Subcutaneous abdominal adipose tissue (tissue), 5 donors: Measurements from ENCODE around the gene ADARB2.
"Not testable (repeated sequence)": the region's sequence is repeated elsewhere in the genome, so short reads cannot be mapped to it uniquely, and the experiment has no call there.

Experiments used
- H3K27ac ChIP-seq: one replicate; pipeline ENCODE4 v1.7.0; 2013; ENCODE audit warnings: low read depth, mild to moderate bottlenecking, inconsistent platforms, low read length, moderate library complexity
- H3K27me3 ChIP-seq, 5 donors: one replicate each; pipeline ENCODE4 v1.7.0; 2013; ENCODE audit warnings: low read length in 5 of 5, inconsistent platforms in 1 of 5; ENCODE audit not compliant: control insufficient read depth in 5 of 5, insufficient read depth in 4 of 5
- H3K36me3 ChIP-seq, 5 donors: one replicate each; pipeline ENCODE4 v1.7.0; 2013; ENCODE audit warnings: low read length in 5 of 5; ENCODE audit not compliant: control insufficient read depth in 5 of 5, insufficient read depth in 5 of 5
- H3K4me1 ChIP-seq, 5 donors: one replicate each; pipeline ENCODE4 v1.7.0; 2013; ENCODE audit warnings: low read length in 5 of 5, mild to moderate bottlenecking in 3 of 5, moderate library complexity in 1 of 5; ENCODE audit not compliant: control insufficient read depth in 5 of 5, insufficient read depth in 5 of 5
- H3K4me3 ChIP-seq, 5 donors: one replicate each; pipeline ENCODE4 v1.7.0; 2013; ENCODE audit warnings: low read length in 5 of 5, low read depth in 1 of 5
- H3K9ac ChIP-seq, 5 donors: one replicate each; pipeline ENCODE4 v1.7.0; 2013; ENCODE audit warnings: low read length in 5 of 5, mild to moderate bottlenecking in 4 of 5, moderate library complexity in 3 of 5
- H3K9me3 ChIP-seq, 5 donors: one replicate each; pipeline ENCODE4 v1.7.0; 2013; ENCODE audit warnings: low read length in 5 of 5; ENCODE audit not compliant: control insufficient read depth in 5 of 5
- donor health status: healthy.
- donor health status: healthy.
- donor health status: healthy.
- donor health status: healthy.
- donor health status: healthy.

Gene ADARB2

GRCh38 chr10:1737222-1738061 is at the start of gene ADARB2:
TSS of gene ADARB2 (minus strand) at chr10:1737525.
- peak within 1 kb of the TSS in 4 of 5 donors; percentile 17 to 42 (median 34) for H3K4me3 ChIP-seq
- no peaks in the 10 kb centered on the region for H3K9me3 ChIP-seq
- H3K9ac ChIP-seq, result no peak within 1 kb of the TSS
- peaks cover 35 to 60% (median 48%) of the 10 kb centered on the region in 5 donors for H3K27me3 ChIP-seq
- H3K36me3 ChIP-seq, result no peaks in the 10 kb centered on the region
- no peak within 1 kb of the TSS for H3K27ac ChIP-seq
- peaks cover 0 to 15% (median 10%) of the 10 kb centered on the region in 5 donors for H3K4me1 ChIP-seq

- Histone ChIP-seq H3K27me3 (peaks cover 0 to 7% (median 2%) of the 10 kb centered on the region in 5 donors), H3K4me3 (no peak overlapping the region), H3K27ac (no peak overlapping the region), H3K36me3 (no peaks in the 10 kb centered on the region), H3K9ac (no peak overlapping the region), H3K9me3 (peaks cover 0 to 3% (median 0%) of the 10 kb centered on the region in 5 donors), H3K4me1 (no peaks in the 10 kb centered on the region)
Measured at GRCh38 chr10:1785835-1786234, 48.5 kb upstream of the ADARB2 start.

- H3K4me1 ChIP-seq, result no peaks in the 10 kb centered on the region
- H3K36me3 ChIP-seq, result no peaks in the 10 kb centered on the region
- peaks cover 0 to 3% (median 0%) of the 10 kb centered on the region in 5 donors for H3K9me3 ChIP-seq
- H3K27me3 ChIP-seq, result peaks cover 0 to 7% (median 2%) of the 10 kb centered on the region in 5 donors
- H3K4me3 ChIP-seq, result no peak overlapping the region
- H3K27ac ChIP-seq, result no peak overlapping the region
- no peak overlapping the region for H3K9ac ChIP-seq
Measured at GRCh38 chr10:1782841-1783240, 45.5 kb upstream of the ADARB2 start.

GRCh38 chr10:1779796-1780195 is 42.5 kb upstream of the ADARB2 start:
- no peak overlapping the region for H3K9ac ChIP-seq
- no peak overlapping the region for H3K27ac ChIP-seq
- no peak overlapping the region for H3K4me3 ChIP-seq
- no peaks in the 10 kb centered on the region for H3K9me3 ChIP-seq
- no peaks in the 10 kb centered on the region for H3K36me3 ChIP-seq
- H3K4me1 ChIP-seq, result no peaks in the 10 kb centered on the region
- H3K27me3 ChIP-seq, result no peaks in the 10 kb centered on the region

- H3K27ac ChIP-seq, result no peak overlapping the region
- H3K4me1 ChIP-seq, result no peaks in the 10 kb centered on the region
- no peaks in the 10 kb centered on the region for H3K27me3 ChIP-seq
- no peak overlapping the region for H3K4me3 ChIP-seq
- H3K36me3 ChIP-seq, result no peaks in the 10 kb centered on the region
- H3K9ac ChIP-seq, result no peak overlapping the region
- no peaks in the 10 kb centered on the region for H3K9me3 ChIP-seq
Measured at GRCh38 chr10:1778375-1778969, 41.1 kb upstream of the ADARB2 start.

GRCh38 chr10:1776127-1776662 is 38.9 kb upstream of the ADARB2 start:
- Histone ChIP-seq H3K27ac (no peak overlapping the region), H3K27me3 (peaks cover 0 to 3% (median 0%) of the 10 kb centered on the region in 5 donors), H3K9me3 (no peaks in the 10 kb centered on the region), H3K9ac (no peak overlapping the region), H3K36me3 (no peaks in the 10 kb centered on the region), H3K4me3 (no peak overlapping the region), H3K4me1 (no peaks in the 10 kb centered on the region)

GRCh38 chr10:1774796-1775195 is 37.5 kb upstream of the ADARB2 start:
- Histone ChIP-seq H3K4me1 (no peaks in the 10 kb centered on the region), H3K27ac (no peak overlapping the region), H3K27me3 (peaks cover 0 to 3% (median 0%) of the 10 kb centered on the region in 5 donors), H3K9ac (no peak overlapping the region), H3K36me3 (no peaks in the 10 kb centered on the region), H3K4me3 (no peak overlapping the region), H3K9me3 (no peaks in the 10 kb centered on the region)

- not testable (repeated sequence) for H3K4me3 ChIP-seq, H3K27ac ChIP-seq, H3K27me3 ChIP-seq, H3K36me3 ChIP-seq, H3K4me1 ChIP-seq, H3K9me3 ChIP-seq, H3K9ac ChIP-seq
Measured at GRCh38 chr10:1773204-1773603, 35.9 kb upstream of the ADARB2 start.

GRCh38 chr10:1766049-1766448 is 28.7 kb upstream of the ADARB2 start:
- no peak overlapping the region for H3K27ac ChIP-seq
- H3K4me1 ChIP-seq, result no peaks in the 10 kb centered on the region
- H3K36me3 ChIP-seq, result no peaks in the 10 kb centered on the region
- peaks cover 0 to 3% (median 2%) of the 10 kb centered on the region in 5 donors for H3K9me3 ChIP-seq
- no peak overlapping the region for H3K9ac ChIP-seq
- no peaks in the 10 kb centered on the region for H3K27me3 ChIP-seq
- no peak overlapping the region for H3K4me3 ChIP-seq

GRCh38 chr10:1762076-1762475 is 24.8 kb upstream of the ADARB2 start:
- Histone ChIP-seq H3K36me3 (no peaks in the 10 kb centered on the region), H3K4me1 (no peaks in the 10 kb centered on the region), H3K27me3 (no peaks in the 10 kb centered on the region), H3K9me3 (peaks cover 7 to 25% (median 24%) of the 10 kb centered on the region in 5 donors), H3K4me3 (no peak overlapping the region), H3K9ac (no peak overlapping the region), H3K27ac (no peak overlapping the region)
